ENCODE measurements around the gene SLC7A9. TPM values are rescaled to one million over a fixed set of nuclear protein-coding genes. Genes with fewer than 3 reads are reported as not detected.

SLC7A9 gene
- polyA plus RNA-seq, 3 donors, result 0.13 TPM; not detected in 2

DNA sequence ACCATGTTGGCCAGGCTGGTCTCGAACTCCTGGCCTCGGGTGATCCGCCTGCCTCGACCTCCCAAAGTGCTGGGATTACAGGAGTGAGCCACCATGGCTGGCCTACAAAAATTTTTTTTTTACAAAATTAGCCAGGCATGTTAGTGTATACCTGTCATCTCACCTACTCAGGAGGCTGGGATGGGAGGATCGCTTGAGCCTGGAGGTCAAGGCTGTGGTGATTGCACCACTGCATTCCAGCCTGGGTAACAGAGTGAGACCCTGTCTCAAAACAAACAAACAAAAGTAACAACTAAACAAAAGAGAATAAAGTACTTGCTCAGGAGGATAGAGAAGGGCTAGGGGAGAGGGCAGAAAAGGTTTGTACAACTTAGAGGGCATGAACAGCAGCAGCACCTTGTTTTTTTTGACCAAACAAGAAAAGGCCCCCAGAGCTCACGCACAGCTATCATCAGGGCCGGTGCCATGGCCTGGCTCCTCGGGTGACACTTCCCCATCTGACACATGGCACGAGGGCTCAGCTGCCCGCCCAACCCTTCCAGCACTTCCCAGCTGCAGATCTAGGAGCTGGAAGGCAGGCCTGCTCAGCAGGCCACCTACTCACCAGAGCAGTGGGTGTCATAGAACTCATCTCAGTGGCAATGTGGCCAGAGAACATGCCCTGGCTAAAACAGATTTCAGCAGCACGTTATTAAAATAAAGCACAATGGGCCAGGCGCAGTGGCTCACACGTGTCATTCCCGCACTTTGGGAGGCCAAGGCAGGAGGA, 8.6 kb upstream of the SLC7A9 start:
- H3K4me3 ChIP-seq (replicated peaks in 1 of 3; ENCODE audit: low read depth in 2 of 3, low read length in 3 of 3), result no peak overlapping the region
- peaks cover 10 to 11% of the 10 kb centered on the region in 2 donors for H3K36me3 Mint-ChIP-seq
- H3K27me3 Mint-ChIP-seq (ENCODE audit: low read depth in 3 of 3), result peaks cover 0 to 4% (median 2%) of the 10 kb centered on the region in 3 donors
- no peak overlapping the region for H3K4me2 ChIP-seq (replicated peaks; ENCODE audit: extremely low read depth, low read length, poor library complexity, severe bottlenecking)
- H3K79me2 ChIP-seq (ENCODE audit: insufficient read depth, low read length), result no peaks in the 10 kb centered on the region
- H3K4me1 Mint-ChIP-seq, result no peaks in the 10 kb centered on the region
- no peaks in the 10 kb centered on the region for H4K20me1 ChIP-seq (ENCODE audit: insufficient read depth, low read length)
- peaks cover 0 to 2% (median 0%) of the 10 kb centered on the region in 7 donors for H3K9me3 Mint-ChIP-seq
- peaks cover 0 to 2% of the 10 kb centered on the region in 2 donors for H3K36me3 ChIP-seq (replicated peaks in 1 of 2; ENCODE audit: control insufficient read depth in 1 of 2, insufficient read depth in 2 of 2, low read length in 2 of 2)
- H3K4me3 Mint-ChIP-seq, result no peak overlapping the region
- no peak overlapping the region for H2AFZ ChIP-seq (ENCODE audit: insufficient read depth, low read depth, low read length, poor library complexity, severe bottlenecking)
- no peaks in the 10 kb centered on the region for H3K4me1 ChIP-seq (ENCODE audit: control insufficient read depth in 1 of 2, insufficient read depth in 2 of 2, low read length in 2 of 2)
- no peak for DNase-seq
- H3K27ac ChIP-seq (ENCODE audit: low read depth in 1 of 2, low read length in 2 of 2), result no peak overlapping the region
- 88% methylated on average over 9 of the region's 14 CpGs for WGBS (ENCODE audit: insufficient coverage)
- no peak overlapping the region for H3K9ac ChIP-seq (ENCODE audit: insufficient read depth, low read length, poor library complexity, severe bottlenecking)
- H3K27me3 ChIP-seq (ENCODE audit: control insufficient read depth in 2 of 2, insufficient read depth in 2 of 2, low read length in 2 of 2), result no peaks in the 10 kb centered on the region
- TF ChIP-seq, protein P1, sequence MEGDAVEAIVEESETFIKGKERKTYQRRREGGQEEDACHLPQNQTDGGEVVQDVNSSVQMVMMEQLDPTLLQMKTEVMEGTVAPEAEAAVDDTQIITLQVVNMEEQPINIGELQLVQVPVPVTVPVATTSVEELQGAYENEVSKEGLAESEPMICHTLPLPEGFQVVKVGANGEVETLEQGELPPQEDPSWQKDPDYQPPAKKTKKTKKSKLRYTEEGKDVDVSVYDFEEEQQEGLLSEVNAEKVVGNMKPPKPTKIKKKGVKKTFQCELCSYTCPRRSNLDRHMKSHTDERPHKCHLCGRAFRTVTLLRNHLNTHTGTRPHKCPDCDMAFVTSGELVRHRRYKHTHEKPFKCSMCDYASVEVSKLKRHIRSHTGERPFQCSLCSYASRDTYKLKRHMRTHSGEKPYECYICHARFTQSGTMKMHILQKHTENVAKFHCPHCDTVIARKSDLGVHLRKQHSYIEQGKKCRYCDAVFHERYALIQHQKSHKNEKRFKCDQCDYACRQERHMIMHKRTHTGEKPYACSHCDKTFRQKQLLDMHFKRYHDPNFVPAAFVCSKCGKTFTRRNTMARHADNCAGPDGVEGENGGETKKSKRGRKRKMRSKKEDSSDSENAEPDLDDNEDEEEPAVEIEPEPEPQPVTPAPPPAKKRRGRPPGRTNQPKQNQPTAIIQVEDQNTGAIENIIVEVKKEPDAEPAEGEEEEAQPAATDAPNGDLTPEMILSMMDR (IDR thresholded peaks at IDR 0.05), result no peak
- no peak overlapping the region for H3K27ac Mint-ChIP-seq
- no peaks in the 10 kb centered on the region for H3K9me3 ChIP-seq (replicated peaks in 1 of 2; ENCODE audit: control insufficient read depth in 1 of 2, insufficient read depth in 1 of 2, low read length in 2 of 2)
- intact Hi-C loops (cut with micrococcal nuclease), result no loop called here

DNA sequence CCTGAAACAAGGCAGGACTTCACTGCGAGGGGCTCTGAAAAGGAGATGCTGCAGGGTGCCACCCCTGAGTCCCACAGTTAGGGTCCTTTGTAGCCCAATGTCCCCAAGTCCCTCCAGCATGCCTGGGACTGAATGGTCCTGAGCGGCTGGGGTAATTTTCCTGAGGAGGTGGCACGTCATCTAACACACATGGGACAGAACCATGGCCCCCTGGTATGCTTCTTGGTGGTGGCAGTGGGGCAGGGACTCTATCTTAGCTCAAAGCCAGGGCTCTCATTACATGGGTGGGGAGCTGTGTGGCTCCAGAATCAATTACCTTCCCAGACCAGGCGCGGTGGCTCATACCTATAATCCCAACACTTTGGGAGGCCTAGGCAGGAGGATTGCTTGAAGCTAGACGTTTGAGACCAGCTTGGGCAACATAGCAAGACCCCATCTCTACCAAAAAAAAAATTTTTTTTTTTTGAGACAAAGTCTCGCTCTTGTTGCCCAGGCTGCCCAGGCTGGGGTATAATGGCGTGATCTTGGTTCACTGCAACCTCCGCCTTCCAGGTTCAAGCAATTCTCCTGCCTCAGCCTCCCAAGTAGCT, 7.9 kb upstream of the SLC7A9 start:
- intact Hi-C loops (cut with micrococcal nuclease), result no loop called here
- H3K9ac ChIP-seq (ENCODE audit: insufficient read depth, low read length, poor library complexity, severe bottlenecking), result no peak overlapping the region
- H3K27ac Mint-ChIP-seq, result no peak overlapping the region
- H3K4me2 ChIP-seq (replicated peaks; ENCODE audit: extremely low read depth, low read length, poor library complexity, severe bottlenecking), result no peak overlapping the region
- no peaks in the 10 kb centered on the region for H4K20me1 ChIP-seq (ENCODE audit: insufficient read depth, low read length)
- H3K9me3 Mint-ChIP-seq, result peaks cover 0 to 2% (median 0%) of the 10 kb centered on the region in 7 donors
- no peak overlapping the region for H3K4me3 Mint-ChIP-seq
- H3K4me3 ChIP-seq (replicated peaks in 1 of 3; ENCODE audit: low read depth in 2 of 3, low read length in 3 of 3), result no peak overlapping the region
- no peaks in the 10 kb centered on the region for H3K9me3 ChIP-seq (replicated peaks in 1 of 2; ENCODE audit: control insufficient read depth in 1 of 2, insufficient read depth in 1 of 2, low read length in 2 of 2)
- H3K27ac ChIP-seq (ENCODE audit: low read depth in 1 of 2, low read length in 2 of 2), result no peak overlapping the region
- DNase-seq, result no peak
- H3K79me2 ChIP-seq (ENCODE audit: insufficient read depth, low read length), result no peaks in the 10 kb centered on the region
- peaks cover 0 to 2% of the 10 kb centered on the region in 2 donors for H3K36me3 ChIP-seq (replicated peaks in 1 of 2; ENCODE audit: control insufficient read depth in 1 of 2, insufficient read depth in 2 of 2, low read length in 2 of 2)
- H3K4me1 Mint-ChIP-seq, result no peaks in the 10 kb centered on the region
- H3K27me3 Mint-ChIP-seq (ENCODE audit: low read depth in 3 of 3), result peaks cover 0 to 6% (median 2%) of the 10 kb centered on the region in 3 donors
- no peaks in the 10 kb centered on the region for H3K27me3 ChIP-seq (ENCODE audit: control insufficient read depth in 2 of 2, insufficient read depth in 2 of 2, low read length in 2 of 2)
- WGBS (ENCODE audit: insufficient coverage), result 94% methylated on average over 4 of the region's 9 CpGs
- TF ChIP-seq, protein P1 (IDR thresholded peaks at IDR 0.05), result no peak
- no peaks in the 10 kb centered on the region for H3K4me1 ChIP-seq (ENCODE audit: control insufficient read depth in 1 of 2, insufficient read depth in 2 of 2, low read length in 2 of 2)
- no peak overlapping the region for H2AFZ ChIP-seq (ENCODE audit: insufficient read depth, low read depth, low read length, poor library complexity, severe bottlenecking)
- peaks cover 10 to 11% of the 10 kb centered on the region in 2 donors for H3K36me3 Mint-ChIP-seq

All from CD14-positive monocyte (primary cell).